ENCODE results near the gene LRRC57. TPM values are rescaled to one million over a fixed set of nuclear protein-coding genes. Genes with fewer than 3 reads are reported as not detected.

The LRRC57 gene
- total and polyA plus RNA-seq, 2 donors: 9.6 to 13.8 TPM

Other genes with a start within 250 kb of the LRRC57 start
- 2.4 TPM for gene CAPN3, start 189.3 kb downstream of the LRRC57 start, total RNA-seq
- gene CAPN3, start 189.3 kb downstream of the LRRC57 start, polyA plus RNA-seq: 38.1 TPM
- 23.7 TPM for gene ZNF106, start 57.7 kb downstream of the LRRC57 start, total RNA-seq
- gene ZNF106, start 57.7 kb downstream of the LRRC57 start, polyA plus RNA-seq: 8.6 TPM
- gene SNAP23, start 53.2 kb downstream of the LRRC57 start, total RNA-seq: 34.0 TPM
- 66.3 TPM for gene SNAP23, start 53.2 kb downstream of the LRRC57 start, polyA plus RNA-seq
- 24.5 TPM for gene HAUS2, start within 50 bp of the LRRC57 start, total RNA-seq
- gene HAUS2, start within 50 bp of the LRRC57 start, polyA plus RNA-seq: 18.6 TPM
- 4.4 TPM for gene STARD9, start 26.8 kb upstream of the LRRC57 start, total RNA-seq
- 7.8 TPM for gene STARD9, start 26.8 kb upstream of the LRRC57 start, polyA plus RNA-seq
- 8.1 TPM for gene CDAN1, start 188.3 kb upstream of the LRRC57 start, total RNA-seq
- 14.8 TPM for gene CDAN1, start 188.3 kb upstream of the LRRC57 start, polyA plus RNA-seq

Data from thymus (tissue), 2 donors.